Common myeloid progenitor, CD34-positive (primary cell): ENCODE results near the gene SF3B3.
"Not testable (repeated sequence)": the region's sequence is repeated elsewhere in the genome, so short reads cannot be mapped to it uniquely, and the experiment has no call there.

Source experiments
- CTCF ChIA-PET: fragments of 350-600 bp; sonication (Branson Sonifier 250); formaldehyde crosslinking; loops from one replicate; lab custom pipeline; 2021; ENCODE audit warnings: antibody characterized with exemption; lab: Charles Lee
- POLR2A ChIA-PET: fragments of 350-600 bp; sonication (Branson Sonifier 250); formaldehyde crosslinking; loops from one replicate; lab custom pipeline; 2021; ENCODE audit warnings: antibody characterized with exemption; lab: Charles Lee
- DNase-seq, 3 donors: peaks; one replicate each; pipeline versions ENCODE4 v3.0.0 to v3.0.0-alpha.2; 2013
- H3K27ac ChIP-seq, 2 experiments: 1 replicate in 1 of 2; 2 replicates in 1 of 2; pipeline ENCODE4 v1.7.0; 2013; ENCODE audit warnings: inconsistent platforms in 2 of 2, low read length in 2 of 2, mild to moderate bottlenecking in 2 of 2, low read depth in 1 of 2, moderate library complexity in 1 of 2; ENCODE audit not compliant: severe bottlenecking in 2 of 2, insufficient read depth in 1 of 2, poor library complexity in 1 of 2
- H3K27me3 ChIP-seq, 5 experiments: replicated peaks in 2 of 5; 1 replicate in 3 of 5; 2 replicates in 2 of 5; pipeline versions ENCODE4 v1.6.1 to v1.7.0; 2013; ENCODE audit warnings: low read length in 4 of 5, mild to moderate bottlenecking in 2 of 5, moderate library complexity in 2 of 5, inconsistent platforms in 1 of 5; ENCODE audit not compliant: insufficient read depth in 5 of 5, control insufficient read depth in 4 of 5
- H3K36me3 ChIP-seq, 4 experiments: 1 replicate in 2 of 4; 2 replicates in 2 of 4; pipeline versions ENCODE4 v1.6.1 to v1.7.0; 2013; ENCODE audit warnings: low read length in 3 of 4, control low read depth in 1 of 4, mild to moderate bottlenecking in 1 of 4; ENCODE audit not compliant: control insufficient read depth in 4 of 4, insufficient read depth in 4 of 4
- H3K4me1 ChIP-seq, 4 experiments: 1 replicate in 3 of 4; 2 replicates in 1 of 4; pipeline versions ENCODE4 v1.6.1 to v1.7.1; 2013; ENCODE audit warnings: low read length in 3 of 4, mild to moderate bottlenecking in 3 of 4, control low read depth in 1 of 4, inconsistent platforms in 1 of 4, moderate library complexity in 1 of 4; ENCODE audit not compliant: control insufficient read depth in 4 of 4, insufficient read depth in 4 of 4; ENCODE audit errors: control extremely low read depth in 1 of 4
- H3K4me3 ChIP-seq, 7 experiments: 1 replicate in 4 of 7; 2 replicates in 3 of 7; pipeline versions ENCODE4 v1.5.1 to v1.7.0; 2013; ENCODE audit warnings: mild to moderate bottlenecking in 7 of 7, low read length in 6 of 7, moderate library complexity in 6 of 7, inconsistent platforms in 2 of 7, low read depth in 2 of 7, control low read depth in 1 of 7; ENCODE audit not compliant: insufficient read depth in 4 of 7, control insufficient read depth in 1 of 7; ENCODE audit errors: extremely low read depth in 1 of 7
- H3K9me3 ChIP-seq, 5 experiments: 1 replicate in 4 of 5; 2 replicates in 1 of 5; pipeline versions ENCODE4 v1.6.1 to v1.7.1; 2013; ENCODE audit warnings: low read length in 4 of 5, mild to moderate bottlenecking in 2 of 5, inconsistent platforms in 1 of 5, low read depth in 1 of 5, moderate library complexity in 1 of 5; ENCODE audit not compliant: control insufficient read depth in 4 of 5, insufficient read depth in 2 of 5; ENCODE audit errors: control extremely low read depth in 1 of 5
- WGBS: methylation state at CpG from one replicate; pipeline ENCODE4 v1.1.5; 2013; ENCODE audit not compliant: insufficient coverage; 5-methylcytosine and 5-hydroxymethylcytosine counted together

SF3B3 gene

DNA sequence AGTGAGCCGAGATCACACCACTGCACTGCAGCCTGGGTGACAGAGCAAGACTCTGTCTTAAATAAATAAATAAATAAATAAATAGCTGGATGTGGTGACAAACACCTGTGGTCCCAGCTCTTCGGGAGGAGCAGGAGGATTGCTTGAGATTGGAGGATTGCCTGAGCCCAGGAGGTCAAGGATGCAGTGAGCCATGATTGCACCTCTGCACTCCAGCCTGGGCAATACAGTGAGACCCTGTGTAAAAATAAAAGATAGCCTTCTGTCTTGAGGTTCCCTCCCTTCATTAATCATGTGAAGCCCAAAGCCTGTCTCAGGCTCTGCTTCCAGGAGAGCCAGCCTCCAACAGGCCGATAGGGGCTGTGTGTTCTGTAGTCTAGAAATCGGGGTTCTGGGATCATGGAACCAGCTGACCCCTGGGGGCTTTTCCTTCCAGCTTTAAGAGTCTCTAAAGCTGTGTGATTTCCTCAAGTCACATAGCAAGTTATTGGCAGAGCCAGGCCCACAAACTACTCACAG is 88.2 kb downstream of the SF3B3 start:
- Histone ChIP-seq H3K4me1 (no peaks in the 10 kb centered on the region), H3K9me3 (no peaks in the 10 kb centered on the region), H3K4me3 (no peak overlapping the region), H3K27ac (no peak overlapping the region), H3K27me3 (no peaks in the 10 kb centered on the region), H3K36me3 (no peaks in the 10 kb centered on the region)
- POLR2A ChIA-PET = interaction anchor here (0.6 kb wide), 1 partner anchor 41 kb away, joined by 7 read pairs; no protein-coding TSS in a partner anchor
- DNase-seq = no peak
- CTCF ChIA-PET = interaction anchor here (1.6 kb wide), 1 partner anchor 159 kb away, joined by 4 read pairs; no protein-coding TSS in a partner anchor
- WGBS = 93% methylated on average over 3 of the region's 4 CpGs

DNA sequence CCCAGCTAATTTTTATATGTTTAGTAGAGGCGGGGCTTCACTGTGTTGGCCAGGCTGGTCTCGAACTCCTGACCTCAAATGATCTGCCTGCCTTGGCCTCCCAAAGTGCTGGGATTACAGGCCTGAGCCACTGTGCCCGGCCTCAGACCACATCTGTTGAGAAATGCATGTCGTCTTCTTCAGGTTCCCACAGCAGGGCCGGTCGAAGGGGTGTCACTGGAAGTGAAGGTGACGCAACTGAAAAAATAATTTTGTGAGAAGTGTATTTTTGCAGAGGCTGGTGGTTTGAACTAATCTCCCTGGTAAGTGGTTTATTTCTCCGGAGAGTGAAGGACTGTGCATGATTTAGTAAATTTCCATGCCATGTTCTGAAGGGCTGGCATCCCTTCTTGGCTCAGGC is 89.3 kb downstream of the SF3B3 start:
- no peak for DNase-seq
- Histone ChIP-seq H3K27me3 (no peaks in the 10 kb centered on the region), H3K4me1 (no peaks in the 10 kb centered on the region), H3K4me3 (no peak overlapping the region), H3K9me3 (no peaks in the 10 kb centered on the region), H3K36me3 (no peaks in the 10 kb centered on the region), H3K27ac (no peak overlapping the region)
- WGBS = 96% methylated on average over 8 of the region's 8 CpGs
- ChIA-PET POLR2A (no interaction called here), CTCF (no interaction called here)

DNA sequence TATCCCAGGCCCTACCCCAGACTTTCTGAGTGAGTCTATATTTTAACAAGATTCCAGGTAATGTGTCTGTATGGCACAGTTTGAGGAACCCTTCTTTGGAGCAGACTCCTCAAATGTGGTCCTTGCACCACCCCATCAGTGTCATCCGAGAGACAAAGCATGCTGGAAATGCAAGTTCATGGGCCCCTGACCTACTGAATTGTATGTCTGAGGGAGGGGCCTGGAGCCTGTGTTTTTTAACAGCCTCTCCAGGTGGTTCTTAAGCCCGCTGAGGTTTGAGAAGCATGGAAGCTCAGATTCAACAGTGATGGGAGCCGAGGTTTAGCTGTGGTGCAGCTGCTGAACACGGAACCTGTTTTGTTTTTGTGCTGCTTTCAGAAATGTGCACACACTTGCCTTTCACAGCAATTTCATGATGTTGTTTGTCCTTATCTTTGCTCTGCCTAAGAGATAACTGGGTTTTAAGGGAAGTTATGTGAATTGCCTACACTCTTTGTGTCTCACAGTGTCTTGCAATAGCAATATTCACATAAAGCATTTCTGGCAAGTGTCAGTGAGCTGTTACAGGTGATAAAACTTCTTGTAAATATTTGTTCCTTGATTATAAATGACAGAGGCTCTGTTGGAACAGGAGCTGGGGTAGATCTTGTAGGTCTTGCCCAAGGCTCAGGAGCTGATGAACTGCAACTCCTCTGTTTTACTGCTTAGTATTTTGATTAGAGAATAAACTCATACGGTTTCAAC is 90.8 kb downstream of the SF3B3 start:
- POLR2A ChIA-PET = no interaction called here
- no peak for DNase-seq
- CTCF ChIA-PET = no interaction called here
- H3K4me1 ChIP-seq = no peaks in the 10 kb centered on the region
- H3K9me3 ChIP-seq = no peaks in the 10 kb centered on the region
- 92% methylated on average over 3 of the region's 5 CpGs for WGBS
- no peaks in the 10 kb centered on the region for H3K36me3 ChIP-seq
- H3K27me3 ChIP-seq = no peaks in the 10 kb centered on the region
- H3K27ac ChIP-seq = no peak overlapping the region
- no peak overlapping the region for H3K4me3 ChIP-seq

DNA sequence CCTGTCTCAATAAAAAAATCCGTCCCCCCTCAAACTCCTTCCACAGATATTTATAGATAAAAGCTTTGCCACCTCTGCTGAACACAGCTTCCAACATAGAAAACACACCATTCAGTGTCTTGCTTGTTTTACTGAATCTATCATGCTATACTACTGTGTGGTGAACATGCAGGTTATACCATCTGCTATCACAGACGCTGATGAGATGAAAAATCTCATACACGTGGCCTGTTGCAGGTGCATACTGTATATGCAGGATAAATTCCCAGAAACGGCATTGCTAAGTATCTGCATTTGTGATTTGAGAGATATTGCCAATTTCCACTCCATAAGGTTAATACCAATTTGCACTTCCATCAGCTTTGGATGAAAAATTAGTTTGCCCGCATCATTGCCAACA is 92.3 kb downstream of the SF3B3 start:
- Histone ChIP-seq H3K27ac (no peak overlapping the region), H3K27me3 (no peaks in the 10 kb centered on the region), H3K9me3 (no peaks in the 10 kb centered on the region), H3K4me1 (no peaks in the 10 kb centered on the region), H3K36me3 (no peaks in the 10 kb centered on the region), H3K4me3 (no peak overlapping the region)
- ChIA-PET CTCF (interaction anchor here (0.6 kb wide), 1 partner anchor 505 kb away, joined by 3 read pairs; no protein-coding TSS in a partner anchor), POLR2A (no interaction called here)
- DNase-seq = no peak
- WGBS = 100% methylated on average over 2 of the region's 5 CpGs

DNA sequence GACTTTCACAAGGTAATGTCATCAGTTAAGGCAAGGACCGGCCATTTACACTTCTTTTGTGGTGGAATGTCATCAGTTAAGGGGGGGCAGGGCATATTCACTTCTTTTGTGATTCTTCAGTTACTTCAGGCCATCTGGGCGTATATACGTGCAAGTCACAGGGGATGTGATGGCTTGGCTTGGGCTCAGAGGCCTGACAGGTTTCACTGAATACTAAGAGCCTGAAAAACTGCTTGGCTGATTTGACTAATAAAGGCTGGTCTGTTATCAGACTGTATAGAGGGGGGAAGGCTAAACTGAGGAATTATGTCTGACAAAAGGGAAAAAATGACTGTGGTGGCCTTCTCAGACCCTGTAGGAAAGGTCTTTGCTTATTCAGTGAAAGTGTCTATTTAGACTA is 98.2 kb downstream of the SF3B3 start:
- WGBS = 62% methylated on average over 3 of the region's 3 CpGs
- DNase-seq, H3K27ac ChIP-seq, H3K4me1 ChIP-seq, POLR2A ChIA-PET, CTCF ChIA-PET, H3K36me3 ChIP-seq, H3K27me3 ChIP-seq, H3K4me3 ChIP-seq, H3K9me3 ChIP-seq: not testable (repeated sequence)
